ENCODE data around the gene CEACAM8. TPM values are rescaled to one million over a fixed set of nuclear protein-coding genes. Genes with fewer than 3 reads are reported as not detected.
"Not testable (repeated sequence)": the region's sequence is repeated elsewhere in the genome, so short reads cannot be mapped to it uniquely, and the experiment has no call there.

The CEACAM8 gene
- total RNA-seq, 1 donor from 2014 or later: 0.35 TPM

DNA sequence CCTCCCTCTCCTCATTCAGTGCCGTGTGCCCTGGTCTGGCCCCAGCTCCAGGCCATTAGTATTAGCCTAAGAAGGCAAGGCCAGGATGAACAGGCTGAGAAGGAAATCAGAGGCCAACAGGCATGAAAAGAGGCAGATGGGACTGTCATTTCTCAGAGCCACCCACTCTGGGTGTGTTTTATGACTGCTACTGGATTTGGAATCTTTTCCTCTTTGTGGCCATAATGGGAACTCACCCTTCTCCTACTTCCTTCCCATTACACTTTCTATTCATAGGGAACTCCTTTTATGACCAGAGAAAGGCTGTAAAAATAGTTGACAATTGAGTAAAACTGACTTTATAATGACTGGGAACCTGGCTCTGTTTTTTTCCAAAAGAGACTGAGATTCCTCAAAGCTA, 17.7 kb downstream of the CEACAM8 start:
- no peak for DNase-seq (ENCODE audit: low spot score)
- intact Hi-C loops (cut with DNase I): no loop called here

GRCh38 chr19:42576241-42576640, 18.5 kb downstream of the CEACAM8 start:
- intact Hi-C loops (cut with DNase I): no loop called here
- no peak for DNase-seq (ENCODE audit: low spot score)

DNA sequence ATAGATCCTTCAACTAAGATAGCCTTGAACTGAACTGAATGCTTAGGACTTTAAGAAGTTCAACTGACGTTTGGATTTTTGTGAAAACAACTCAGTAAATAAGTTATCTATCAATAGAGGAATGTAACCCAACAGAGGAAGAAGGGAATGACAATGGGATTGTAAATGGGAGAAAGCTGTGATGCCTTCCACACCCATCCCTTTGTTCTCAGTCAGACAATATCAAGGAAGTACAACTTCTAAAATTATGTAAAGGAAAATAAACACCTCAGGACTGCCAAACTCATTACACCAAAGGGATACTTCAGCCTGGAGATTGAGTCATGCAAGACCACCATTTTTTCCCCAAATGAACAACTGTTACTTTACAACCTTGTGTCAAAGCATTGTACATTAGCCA, 21.1 kb downstream of the CEACAM8 start:
- no peak for DNase-seq (ENCODE audit: low spot score)
- intact Hi-C loops (cut with DNase I): no loop called here

- no peak for DNase-seq (ENCODE audit: low spot score)
- intact Hi-C loops (cut with DNase I): no loop called here
These were observed 23.6 kb downstream of the CEACAM8 start for GRCh38 chr19:42571116-42571515.

DNA sequence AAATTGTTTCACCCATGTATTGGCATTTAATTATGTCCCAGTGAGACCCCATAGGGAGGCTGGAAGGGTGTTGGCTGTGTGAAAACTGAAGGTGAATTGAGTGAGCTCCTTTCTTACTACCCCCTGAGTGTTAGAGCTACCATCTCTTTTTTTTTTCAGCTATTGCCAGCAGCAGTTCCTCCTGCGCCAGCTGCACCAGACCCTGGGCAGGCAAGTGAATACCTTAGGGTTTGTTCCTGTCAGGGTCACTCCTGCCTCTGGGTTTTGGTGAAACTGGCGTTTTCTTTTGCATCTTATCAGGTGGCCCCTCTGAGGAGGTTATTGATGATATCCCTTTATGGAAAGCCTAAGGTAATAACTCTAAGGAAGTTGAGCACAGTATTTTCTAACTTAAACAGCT, 25.5 kb downstream of the CEACAM8 start:
- intact Hi-C loops (cut with DNase I): no loop called here

GRCh38 chr19:42568006-42568405, 26.7 kb downstream of the CEACAM8 start:
- no peak for DNase-seq (ENCODE audit: low spot score)
- intact Hi-C loops (cut with DNase I): no loop called here

More for the DNA sequence above, 25.5 kb downstream of the CEACAM8 start:
- no peak for DNase-seq (ENCODE audit: low spot score)

- intact Hi-C loops (cut with DNase I): no loop called here
- DNase-seq (ENCODE audit: low spot score): no peak
These were observed 27.2 kb downstream of the CEACAM8 start for GRCh38 chr19:42567567-42567966.

DNA sequence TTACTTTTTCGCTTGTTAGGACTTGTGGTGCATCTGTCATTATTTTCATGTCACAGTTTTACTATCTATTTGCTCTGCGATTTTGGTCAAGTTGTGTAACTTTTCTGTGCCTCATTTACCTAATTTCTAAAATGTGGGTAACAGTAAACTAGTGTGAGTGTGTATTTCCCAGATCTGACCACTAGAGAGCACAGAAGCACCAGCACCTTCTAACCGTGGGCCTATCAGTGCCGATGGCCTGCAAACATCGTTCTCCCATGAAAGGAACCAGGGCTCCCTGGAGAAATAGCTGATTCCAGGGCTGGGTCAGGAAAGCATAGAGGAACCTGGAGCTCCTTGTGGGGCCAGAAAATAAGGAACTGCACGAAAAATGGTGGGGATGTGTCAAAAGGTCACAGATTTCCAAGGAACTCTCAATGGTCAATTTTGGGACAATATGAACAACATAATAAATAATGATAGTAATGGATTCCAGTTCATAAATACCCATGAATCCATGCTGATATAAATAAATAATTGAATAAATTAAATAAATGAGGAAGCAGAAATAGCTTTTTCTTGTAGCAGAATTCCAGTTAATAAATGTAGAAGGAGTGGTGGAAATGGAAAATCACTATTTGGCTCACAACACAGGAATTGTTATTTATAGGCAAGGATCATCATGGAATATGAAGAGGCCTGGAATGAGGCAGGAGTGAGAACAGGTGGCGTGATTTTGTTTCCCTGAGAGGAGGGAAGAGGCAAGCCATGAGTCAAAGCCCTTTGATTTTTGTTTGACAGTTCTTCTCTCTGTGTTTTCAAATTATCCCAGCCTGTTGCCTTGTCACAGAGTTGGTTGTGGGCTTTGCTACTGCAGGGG, 31.1 kb downstream of the CEACAM8 start:
- DNase-seq (ENCODE audit: low spot score): no peak
- intact Hi-C loops (cut with DNase I): no loop called here

- intact Hi-C loops (cut with DNase I): no loop called here
- no peak for DNase-seq (ENCODE audit: low spot score)
These were observed 33.2 kb downstream of the CEACAM8 start for GRCh38 chr19:42561512-42561911.

DNA sequence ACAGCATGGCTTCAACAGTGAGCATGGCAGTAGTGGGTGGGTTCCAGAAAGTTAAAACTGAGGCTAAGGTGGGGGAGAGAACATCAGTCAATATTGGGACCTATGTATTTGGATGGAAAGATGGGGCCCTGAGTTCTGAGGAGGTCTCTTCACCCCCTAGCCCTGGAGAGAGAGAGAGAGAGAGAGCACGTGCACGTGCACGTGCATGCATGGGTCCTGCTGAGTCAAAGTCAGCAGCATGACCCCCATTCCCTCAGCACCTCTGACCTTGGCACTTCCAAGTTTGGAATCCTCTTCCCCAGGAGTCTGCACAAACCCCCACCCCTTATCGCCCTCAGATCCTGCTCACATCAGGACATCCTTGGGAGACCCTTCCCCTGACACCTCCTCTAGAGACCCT, 34.0 kb downstream of the CEACAM8 start:
- intact Hi-C loops (cut with DNase I): no loop called here
- no peak for DNase-seq (ENCODE audit: low spot score)

DNA sequence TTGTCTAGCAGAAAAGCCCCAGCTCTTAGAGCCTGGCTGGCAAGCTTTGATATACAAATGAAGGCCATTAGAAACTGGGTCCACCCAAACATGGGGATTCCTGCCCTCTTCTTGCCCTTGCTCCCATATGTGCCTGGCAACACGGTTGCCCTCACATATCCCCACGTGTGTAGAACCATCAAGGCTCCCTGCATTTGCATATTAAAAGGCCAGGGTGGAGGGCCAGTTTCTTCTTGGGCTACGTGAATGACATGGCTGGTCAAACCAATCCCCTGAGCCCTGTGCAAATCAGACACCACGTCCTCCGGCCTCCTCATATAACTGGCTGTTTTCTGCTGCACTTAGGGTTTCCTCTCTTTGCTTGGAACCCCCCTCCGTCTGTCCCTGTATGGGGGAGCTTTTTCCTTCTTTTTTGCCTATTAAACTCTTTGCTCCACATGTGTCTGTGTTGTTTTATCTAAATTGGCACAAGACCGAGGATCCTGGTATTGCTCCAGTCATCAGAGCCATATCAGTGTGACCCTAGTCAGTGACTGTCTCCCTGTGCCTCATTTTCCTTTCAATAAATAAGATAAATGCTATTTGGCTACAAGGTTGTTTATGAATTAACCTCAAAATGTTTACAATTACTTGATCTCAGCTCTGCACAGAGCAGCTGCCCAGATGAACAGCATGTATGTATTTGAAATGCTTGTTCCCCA, 36.1 kb downstream of the CEACAM8 start:
- intact Hi-C loops (cut with DNase I): no loop called here
- DNase-seq (ENCODE audit: low spot score): no peak

DNA sequence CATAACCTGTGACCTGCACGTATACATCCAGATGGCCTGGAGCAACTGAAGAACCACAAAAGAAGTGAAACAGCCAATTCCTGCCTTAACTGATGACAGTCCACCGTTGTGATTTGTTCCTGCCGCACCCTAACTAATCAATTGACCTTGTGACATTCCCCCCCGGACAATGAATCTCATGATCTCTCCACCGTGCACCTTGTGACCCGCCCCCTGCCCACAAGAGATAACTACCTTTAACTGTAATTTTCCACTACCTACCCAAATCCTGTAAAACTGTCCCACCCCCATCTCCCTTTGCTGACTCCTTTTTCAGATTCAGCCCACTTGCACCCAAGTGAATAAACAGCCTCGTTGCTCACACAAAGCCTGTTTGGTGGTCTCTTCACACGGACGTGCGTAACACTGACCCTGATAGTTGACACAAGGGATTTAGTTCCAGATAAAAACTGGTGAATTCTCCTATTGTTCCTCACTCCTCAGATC, 37.3 kb downstream of the CEACAM8 start:
- intact Hi-C loops (cut with DNase I); DNase-seq (ENCODE audit: low spot score): not testable (repeated sequence)

GRCh38 chr19:42555801-42556200, 38.9 kb downstream of the CEACAM8 start:
- intact Hi-C loops (cut with DNase I): no loop called here
- DNase-seq (ENCODE audit: low spot score): no peak

- intact Hi-C loops (cut with DNase I): no loop called here
- DNase-seq (ENCODE audit: low spot score): peak; percentile 78
These were observed 39.4 kb downstream of the CEACAM8 start for GRCh38 chr19:42555317-42555716.

- no peak for DNase-seq (ENCODE audit: low spot score)
- intact Hi-C loops (cut with DNase I): no loop called here
These were observed 40.6 kb downstream of the CEACAM8 start for GRCh38 chr19:42554046-42554575.

- intact Hi-C loops (cut with DNase I): no loop called here
- peak; percentile 76 for DNase-seq (ENCODE audit: low spot score)
These were observed 41.3 kb downstream of the CEACAM8 start for GRCh38 chr19:42553292-42554045.

DNA sequence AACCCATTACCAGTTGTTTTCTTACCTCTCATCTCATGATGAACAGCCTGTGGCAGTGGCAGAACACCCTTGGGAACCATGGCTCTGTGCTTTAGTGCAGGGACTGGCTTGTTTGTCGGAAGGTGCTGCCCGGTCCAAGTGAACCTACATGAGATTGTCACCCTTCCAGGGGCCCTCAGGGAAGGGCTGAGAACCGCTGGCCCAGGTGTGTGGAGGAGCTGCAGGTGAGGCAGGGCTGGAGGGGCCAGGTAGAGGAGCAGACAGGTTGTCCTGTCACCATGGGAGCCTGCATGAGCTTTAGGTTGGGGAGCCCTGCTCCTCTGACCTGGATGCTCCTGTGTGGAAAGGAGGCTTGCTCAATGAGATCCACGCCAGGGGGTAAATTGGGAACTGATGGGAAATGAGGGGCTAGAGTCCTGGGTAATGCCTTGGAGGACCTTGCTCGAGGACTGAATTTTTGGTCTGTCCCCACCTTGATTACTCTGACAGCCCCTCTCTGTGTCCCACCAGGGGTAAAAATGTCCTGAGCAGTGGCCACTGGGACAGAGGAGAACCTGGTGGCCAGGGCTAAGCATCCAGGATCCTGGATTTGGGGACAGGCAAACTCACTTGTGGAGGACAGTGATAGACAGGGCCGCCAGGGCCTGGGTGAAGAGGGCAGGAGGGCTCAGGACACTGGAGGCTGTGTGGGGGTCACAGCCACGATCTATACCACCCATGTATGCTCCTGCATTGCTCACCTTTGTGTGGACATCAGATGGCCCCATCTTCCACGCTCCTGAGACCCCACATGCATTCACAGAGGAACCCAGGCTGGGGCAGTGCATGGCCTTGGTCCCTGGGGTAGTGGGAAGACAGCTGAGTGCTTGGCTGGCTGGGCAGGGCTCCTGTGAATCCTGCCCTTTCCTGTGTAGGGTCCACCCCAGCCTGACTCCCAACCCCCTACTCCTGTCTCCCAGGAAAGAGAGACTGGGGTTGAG, 42.3 kb downstream of the CEACAM8 start:
- intact Hi-C loops (cut with DNase I): no loop called here
- no peak for DNase-seq (ENCODE audit: low spot score)

DNA sequence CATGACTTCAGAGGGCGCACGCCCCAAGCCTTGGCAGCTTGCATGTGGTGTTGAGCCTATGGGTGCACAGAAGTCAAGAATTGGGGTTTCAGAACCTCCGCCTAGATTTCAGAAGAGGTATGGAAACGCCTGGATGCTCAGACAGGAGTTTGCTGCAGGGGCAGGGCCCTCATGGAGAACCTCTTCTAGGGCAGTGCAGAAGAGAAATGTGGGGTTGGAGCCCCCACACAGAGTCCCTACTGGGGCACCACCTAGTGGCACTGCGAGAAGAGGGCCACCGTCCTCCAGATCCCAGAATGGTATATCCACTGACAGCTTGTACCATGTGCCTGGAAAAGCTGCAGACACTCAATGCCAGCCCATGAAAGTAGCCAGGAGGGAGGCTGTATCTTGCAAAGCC, 44.2 kb downstream of the CEACAM8 start:
- intact Hi-C loops (cut with DNase I); DNase-seq (ENCODE audit: low spot score): not testable (repeated sequence)

DNA sequence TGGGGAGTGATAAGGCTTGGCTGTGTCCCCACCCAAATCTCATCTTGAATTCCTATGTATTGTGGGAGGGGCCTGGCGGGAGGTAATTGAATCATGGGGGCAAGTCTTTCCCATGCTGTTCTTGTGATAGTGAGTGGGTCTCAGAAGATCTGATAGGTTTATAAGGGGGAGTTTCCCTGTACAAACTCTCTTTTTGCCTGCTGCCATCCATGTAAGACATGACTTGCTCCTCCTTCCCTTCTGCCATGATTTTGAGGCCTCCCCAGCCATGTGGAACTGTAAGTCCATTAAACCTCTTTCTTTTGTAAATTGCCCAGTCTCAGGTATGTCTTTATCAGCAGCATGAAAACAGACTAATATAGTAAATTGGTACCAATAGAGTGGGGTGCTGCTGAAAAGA, 45.7 kb downstream of the CEACAM8 start:
- intact Hi-C loops (cut with DNase I); DNase-seq (ENCODE audit: low spot score): not testable (repeated sequence)
